Epithelial cell of esophagus (primary cell): ENCODE results near the gene NXPH2.

Experiments
- DNase-seq: peaks from one replicate; pipeline ENCODE4 v3.0.0; 2010; ENCODE audit warnings: low read depth
- H3K4me3 ChIP-seq: 2 replicates; pipeline ENCODE4 v1.5.1; 2011; ENCODE audit warnings: mild to moderate bottlenecking, low read length, control low read depth
- CTCF ChIP-seq: IDR thresholded peaks from 2 replicates; pipeline ENCODE4 v1.5.1; 2011; ENCODE audit warnings: low read depth, mild to moderate bottlenecking, low read length, control low read depth, inconsistent platforms; ENCODE audit not compliant: insufficient read depth; ENCODE audit errors: missing control alignments

NXPH2 gene

DNA sequence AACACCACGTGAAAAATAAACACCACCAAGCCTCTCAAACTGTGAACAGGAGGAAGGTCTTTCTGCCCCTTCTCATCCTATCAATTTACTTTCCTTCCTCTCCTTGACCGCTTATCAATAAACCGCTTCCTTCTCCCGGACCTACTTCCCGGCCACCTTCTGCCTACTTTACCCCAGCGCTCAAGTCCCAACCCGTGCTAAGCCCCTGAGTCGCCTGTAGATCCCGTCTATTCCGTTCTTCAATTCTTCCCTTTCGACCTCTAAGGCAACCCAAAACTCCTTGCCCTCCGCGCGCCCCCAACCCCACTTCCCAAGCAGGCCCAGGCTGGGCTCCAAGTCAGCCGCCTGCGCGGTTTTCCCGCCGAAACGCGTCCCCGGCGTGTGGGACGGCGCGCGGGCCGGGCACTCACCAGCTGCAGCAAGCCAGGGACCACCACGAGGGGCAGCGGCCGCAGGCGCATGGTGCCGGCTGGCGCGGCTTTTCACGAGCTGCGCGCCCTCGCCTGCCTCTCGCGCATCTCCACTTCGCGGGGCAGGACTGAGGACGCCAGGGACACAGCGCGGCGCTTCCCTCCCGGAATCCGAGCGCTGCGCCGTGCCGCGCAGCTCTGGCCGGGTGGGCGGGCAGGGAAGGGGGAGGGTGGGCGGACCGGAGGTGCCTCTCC is at the start of gene NXPH2:
NXPH2 (minus strand) TSS at position 610 of the 665 bp plus-strand sequence; CDS start at position 461, 149 bp downstream.
- no peak for TF ChIP-seq CTCF
- H3K4me3 ChIP-seq: peak within 1 kb of the TSS; percentile 7
- DNase-seq: no peak

GRCh38 chr2:138829326-138829919 is 49.2 kb upstream of the NXPH2 start:
- H3K4me3 ChIP-seq: no peak overlapping the region
- peak; percentile 50 for TF ChIP-seq CTCF
- DNase-seq: peak; percentile 55

GRCh38 chr2:138827426-138828054 is 47.4 kb upstream of the NXPH2 start:
- H3K4me3 ChIP-seq: no peak overlapping the region
- TF ChIP-seq CTCF: peak; percentile 73
- DNase-seq: peak; percentile 76

- DNase-seq: no peak
- TF ChIP-seq CTCF: no peak
- H3K4me3 ChIP-seq: no peak overlapping the region
These were observed 43.5 kb upstream of the NXPH2 start for GRCh38 chr2:138823666-138824065.

GRCh38 chr2:138819964-138820363 is 39.8 kb upstream of the NXPH2 start:
- no peak overlapping the region for H3K4me3 ChIP-seq
- DNase-seq: peak; percentile 8
- no peak for TF ChIP-seq CTCF

GRCh38 chr2:138818556-138818955 is 38.4 kb upstream of the NXPH2 start:
- no peak for DNase-seq
- no peak overlapping the region for H3K4me3 ChIP-seq
- no peak for TF ChIP-seq CTCF
